SK-MEL-5 (cell line): Measurements from ENCODE around the gene UNK. TPM values are rescaled to one million over a fixed set of nuclear protein-coding genes. Genes with fewer than 3 reads are reported as not detected.

ENCODE experiments used
- DNase-seq: peaks from one replicate; pipeline ENCODE4 v3.0.0-alpha.2; 2016; ENCODE audit warnings: low read depth, low spot score
- in situ Hi-C: cut with HindIII; loops from 2 replicates; pipeline ENCODE4 v1.10.0; 2016; ENCODE audit warnings: low sequenced_read_pairs, high pct_unique_total_duplicates, low pct_unique_long_range_greater_than_20kb
- total RNA-seq: library from RNA; depleted of rRNA; stranded (reverse); fragments of >200 nt; shearing (Covaris generic); gene quantifications from 2 replicates; pipeline ENCODE4 v1.2.3, GENCODE V29; 2014

UNK gene
- total RNA-seq, 1 experiment from 2014 or later = 76.9 TPM

GRCh38 chr17:75823257-75824041 lies 38.8 kb downstream of the UNK start:
- in situ Hi-C loops = no loop called here
- no peak for DNase-seq

GRCh38 chr17:75824050-75824552 lies 39.5 kb downstream of the UNK start:
- in situ Hi-C loops = no loop called here
- no peak for DNase-seq

- DNase-seq = no peak
- in situ Hi-C loops = no loop called here
Observed at GRCh38 chr17:75824666-75825065, 40.1 kb downstream of the UNK start.

- in situ Hi-C loops = no loop called here
Observed at GRCh38 chr17:75825149-75825552, 40.5 kb downstream of the UNK start.

GRCh38 chr17:75825748-75826370 lies 41.3 kb downstream of the UNK start:
- DNase-seq = no peak
- in situ Hi-C loops = no loop called here

More at GRCh38 chr17:75825149-75825552, 40.5 kb downstream of the UNK start:
- DNase-seq = no peak

GRCh38 chr17:75826561-75827307 lies 42.1 kb downstream of the UNK start:
- in situ Hi-C loops = no loop called here
- no peak for DNase-seq

- in situ Hi-C loops = no loop called here
- peak; percentile 86 for DNase-seq
Observed at GRCh38 chr17:75827308-75828075, 42.9 kb downstream of the UNK start.

GRCh38 chr17:75828076-75828400 lies 43.4 kb downstream of the UNK start:
- in situ Hi-C loops = no loop called here
- no peak for DNase-seq

GRCh38 chr17:75828741-75829140 lies 44.1 kb downstream of the UNK start:
- in situ Hi-C loops = no loop called here
- no peak for DNase-seq

- DNase-seq = no peak
- in situ Hi-C loops = no loop called here
Observed at GRCh38 chr17:75829747-75830146, 45.1 kb downstream of the UNK start.

- in situ Hi-C loops = no loop called here
- DNase-seq = peak; percentile 68
Observed at GRCh38 chr17:75830164-75831031, 45.8 kb downstream of the UNK start.

- DNase-seq = no peak
- in situ Hi-C loops = no loop called here
Observed at GRCh38 chr17:75831032-75831571, 46.5 kb downstream of the UNK start.

GRCh38 chr17:75832164-75832651 lies 47.6 kb downstream of the UNK start:
- in situ Hi-C loops = no loop called here
- DNase-seq = peak; percentile 84

GRCh38 chr17:75832652-75833400 lies 48.2 kb downstream of the UNK start:
- no peak for DNase-seq
- in situ Hi-C loops = no loop called here

- in situ Hi-C loops = no loop called here
- no peak for DNase-seq
Observed at GRCh38 chr17:75834279-75834920, 49.8 kb downstream of the UNK start.
